Right lobe of liver (tissue), 4 donors: ENCODE measurements around the gene EPHA4.

ENCODE experiments used
- POLR2A ChIP-seq: fragments of 450-650 bp; IDR thresholded peaks from one replicate; pipeline ENCODE4 v1.6.1; 2017; ENCODE audit warnings: antibody characterized with exemption, mild to moderate bottlenecking
- TF ChIP-seq, protein P1 (sequence below), 4 donors: fragments of 200-600 bp in 3 of 4; fragments of 450-650 bp in 1 of 4; IDR thresholded peaks; one replicate each; pipeline versions ENCODE4 v1.5.1 to v1.8.0; 2016 to 2022; ENCODE audit warnings: antibody characterized with exemption in 4 of 4, mild to moderate bottlenecking in 2 of 4
- donor health status: DM: no; HTN: no; CAD: no.
- donor health status: DM: no; HTN: no; CAD: no.
- donor health status: DM: no; HTN: yes; CAD: no.

- TF ChIP-seq, protein P1, sequence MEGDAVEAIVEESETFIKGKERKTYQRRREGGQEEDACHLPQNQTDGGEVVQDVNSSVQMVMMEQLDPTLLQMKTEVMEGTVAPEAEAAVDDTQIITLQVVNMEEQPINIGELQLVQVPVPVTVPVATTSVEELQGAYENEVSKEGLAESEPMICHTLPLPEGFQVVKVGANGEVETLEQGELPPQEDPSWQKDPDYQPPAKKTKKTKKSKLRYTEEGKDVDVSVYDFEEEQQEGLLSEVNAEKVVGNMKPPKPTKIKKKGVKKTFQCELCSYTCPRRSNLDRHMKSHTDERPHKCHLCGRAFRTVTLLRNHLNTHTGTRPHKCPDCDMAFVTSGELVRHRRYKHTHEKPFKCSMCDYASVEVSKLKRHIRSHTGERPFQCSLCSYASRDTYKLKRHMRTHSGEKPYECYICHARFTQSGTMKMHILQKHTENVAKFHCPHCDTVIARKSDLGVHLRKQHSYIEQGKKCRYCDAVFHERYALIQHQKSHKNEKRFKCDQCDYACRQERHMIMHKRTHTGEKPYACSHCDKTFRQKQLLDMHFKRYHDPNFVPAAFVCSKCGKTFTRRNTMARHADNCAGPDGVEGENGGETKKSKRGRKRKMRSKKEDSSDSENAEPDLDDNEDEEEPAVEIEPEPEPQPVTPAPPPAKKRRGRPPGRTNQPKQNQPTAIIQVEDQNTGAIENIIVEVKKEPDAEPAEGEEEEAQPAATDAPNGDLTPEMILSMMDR (IDR thresholded peaks at IDR 0.05), result no peak
- TF ChIP-seq POLR2A, result no peak
Observed at GRCh38 chr2:221501210-221501882, 70.8 kb downstream of the EPHA4 start.
